Thoracic aorta (tissue), 2 donors: Measurements from ENCODE around the gene HPN. TPM values are rescaled to one million over a fixed set of nuclear protein-coding genes. Genes with fewer than 3 reads are reported as not detected.

Source experiments
- ATAC-seq: fragments of 150-250 bp; one replicate; pipeline ENCODE4 v1.8.0; 2017; ENCODE audit warnings: low read depth; ENCODE audit not compliant: insufficient number of reproducible peaks, low FRiP score
- DNase-seq: peaks from one replicate; pipeline ENCODE4 v3.0.0-alpha.2; 2020; ENCODE audit warnings: low spot score
- H3K27ac ChIP-seq, 2 donors: fragments of 200-600 bp; sonication (generic); 1 replicate in 1 of 2; 2 replicates in 1 of 2; pipeline ENCODE4 v1.5.1; 2016; ENCODE audit warnings: mild to moderate bottlenecking in 2 of 2, moderate library complexity in 2 of 2
- H3K27me3 ChIP-seq: fragments of 200-600 bp; sonication (generic); replicated peaks from 2 replicates; pipeline ENCODE4 v1.6.0; 2016; ENCODE audit warnings: mild to moderate bottlenecking; ENCODE audit not compliant: insufficient read depth
- H3K36me3 ChIP-seq: fragments of 200-600 bp; sonication (generic); one replicate; pipeline ENCODE4 v1.5.1; 2016
- H3K4me1 ChIP-seq, 2 donors: fragments of 200-600 bp; sonication (generic); 1 replicate in 1 of 2; 2 replicates in 1 of 2; pipeline versions ENCODE4 v1.5.1 to v1.6.0; 2016; ENCODE audit warnings: low read depth in 2 of 2, mild to moderate bottlenecking in 1 of 2; ENCODE audit not compliant: control insufficient read depth in 1 of 2
- H3K4me3 ChIP-seq: fragments of 200-600 bp; sonication (generic); 2 replicates; pipeline ENCODE4 v1.5.1; 2016; ENCODE audit warnings: mild to moderate bottlenecking
- H3K9me3 ChIP-seq: fragments of 200-600 bp; sonication (generic); 2 replicates; pipeline ENCODE4 v1.5.1; 2016
- CTCF ChIP-seq: fragments of 200-600 bp; sonication (generic); IDR thresholded peaks from one replicate; pipeline ENCODE4 v1.5.1; 2019; ENCODE audit warnings: antibody characterized with exemption
- total RNA-seq, 2 donors: library from RNA; depleted of rRNA; stranded (reverse); fragments of >200 nt; gene quantifications; one replicate each; pipeline versions ENCODE4 v1.1.0 to v1.2.3, GENCODE V29; 2016

The HPN gene
- total RNA-seq, 2 donors from 2014 or later, result 0.35 to 5.4 TPM

- no peak for DNase-seq
- no peaks in the 10 kb centered on the region for H3K27me3 ChIP-seq
- no peak overlapping the region for H3K27ac ChIP-seq
- TF ChIP-seq CTCF, result no peak
- no peaks in the 10 kb centered on the region for H3K9me3 ChIP-seq
- no peak overlapping the region for H3K4me3 ChIP-seq
- H3K36me3 ChIP-seq, result no peaks in the 10 kb centered on the region
- no peaks in the 10 kb centered on the region for H3K4me1 ChIP-seq
- ATAC-seq, result no peak
These were observed 22.7 kb downstream of the HPN start for GRCh38 chr19:35063940-35064818.

GRCh38 chr19:35065574-35065973 is 24.1 kb downstream of the HPN start:
- ATAC-seq (no peak), DNase-seq (no peak)
- peaks cover 3% of the 10 kb centered on the region for H3K9me3 ChIP-seq
- no peak overlapping the region for H3K4me3 ChIP-seq
- H3K27me3 ChIP-seq, result no peaks in the 10 kb centered on the region
- no peak for TF ChIP-seq CTCF
- H3K36me3 ChIP-seq, result no peaks in the 10 kb centered on the region
- H3K27ac ChIP-seq, result no peak overlapping the region
- no peaks in the 10 kb centered on the region for H3K4me1 ChIP-seq

GRCh38 chr19:35066121-35066520 is 24.6 kb downstream of the HPN start:
- Histone ChIP-seq H3K27me3 (no peaks in the 10 kb centered on the region), H3K4me1 (no peaks in the 10 kb centered on the region), H3K27ac (no peak overlapping the region), H3K9me3 (peaks cover 5% of the 10 kb centered on the region), H3K36me3 (no peaks in the 10 kb centered on the region), H3K4me3 (no peak overlapping the region)
- DNase-seq (no peak), ATAC-seq (no peak)
- no peak for TF ChIP-seq CTCF

GRCh38 chr19:35066691-35067563 is 25.4 kb downstream of the HPN start:
- DNase-seq, result peak; percentile 43
- Histone ChIP-seq H3K4me1 (no peaks in the 10 kb centered on the region), H3K9me3 (peaks cover 5% of the 10 kb centered on the region), H3K36me3 (no peaks in the 10 kb centered on the region), H3K27me3 (no peaks in the 10 kb centered on the region), H3K4me3 (no peak overlapping the region), H3K27ac (no peak overlapping the region)
- no peak for ATAC-seq
- peak; percentile 83 for TF ChIP-seq CTCF
